ENCODE measurements around the gene FILIP1. TPM values are rescaled to one million over a fixed set of nuclear protein-coding genes. Genes with fewer than 3 reads are reported as not detected.
A peak's percentile ranks its signal among the peaks of the same experiment; 100 is the strongest.

The FILIP1 gene
- polyA plus RNA-seq, 2 of the 4 experiments (the other 2 are of a cell fraction): 2.3 to 15.6 TPM

DNA sequence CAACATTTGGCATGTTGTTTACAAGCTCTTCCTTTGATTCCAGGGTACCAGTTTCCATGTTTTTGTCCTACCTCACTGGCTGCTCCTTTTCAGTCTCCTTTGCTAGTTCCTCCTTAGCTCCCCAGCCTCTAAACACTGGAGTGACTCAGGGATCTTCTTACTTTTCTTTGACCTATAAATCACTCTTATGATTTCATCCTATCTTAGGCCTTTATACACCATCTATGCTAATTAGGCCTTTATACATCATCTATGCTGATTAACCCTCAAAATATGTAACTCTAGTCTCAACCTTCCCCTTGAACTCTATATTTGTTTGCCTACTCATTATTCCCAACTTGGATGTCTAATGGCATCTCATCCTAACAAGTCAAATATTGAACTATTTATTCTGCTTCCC, 218.5 kb downstream of the FILIP1 start (continued):
- TF ChIP-seq RARB (CRISPR knock-in tag; IDR thresholded peaks at IDR 0.05) (no peak), POLR2AphosphoS2 (conservative IDR thresholded peaks at IDR 0.05; ENCODE audit: low read length) (no peak), RCOR1 (IDR thresholded peaks at IDR 0.05; ENCODE audit: low read depth, low read length) (no peak), GATA3 (IDR thresholded peaks at IDR 0.05; ENCODE audit: borderline replicate concordance) (peak; percentile 64; the same call in 1 of the 2 replicates), FOSB (CRISPR knock-in tag; IDR thresholded peaks at IDR 0.05) (no peak), POLR2A (IDR thresholded peaks at IDR 0.05; ENCODE audit: low read length) (no peak), MAFK (IDR thresholded peaks at IDR 0.05; ENCODE audit: partially characterized antibody) (peak; percentile 27), TFCP2L1 (CRISPR knock-in tag; IDR thresholded peaks at IDR 0.05) (no peak), MAZ (IDR thresholded peaks at IDR 0.05; ENCODE audit: borderline replicate concordance, low read depth, low read length) (no peak), JUNB (IDR thresholded peaks at IDR 0.05) (peak; percentile 32; the same call in 1 of the 2 replicates), ZNF302 (CRISPR knock-in tag; IDR thresholded peaks at IDR 0.05) (no peak), FOXS1 (CRISPR knock-in tag; IDR thresholded peaks at IDR 0.05) (no peak), JUN (IDR thresholded peaks at IDR 0.05) (no peak), HEYL (CRISPR knock-in tag; IDR thresholded peaks at IDR 0.05) (no peak), TP53 (CRISPR knock-in tag; IDR thresholded peaks at IDR 0.05) (no peak), RNF2 (IDR thresholded peaks at IDR 0.05; ENCODE audit: borderline replicate concordance, low read depth) (no peak), EHF (CRISPR knock-in tag; IDR thresholded peaks at IDR 0.05) (no peak)

DNA sequence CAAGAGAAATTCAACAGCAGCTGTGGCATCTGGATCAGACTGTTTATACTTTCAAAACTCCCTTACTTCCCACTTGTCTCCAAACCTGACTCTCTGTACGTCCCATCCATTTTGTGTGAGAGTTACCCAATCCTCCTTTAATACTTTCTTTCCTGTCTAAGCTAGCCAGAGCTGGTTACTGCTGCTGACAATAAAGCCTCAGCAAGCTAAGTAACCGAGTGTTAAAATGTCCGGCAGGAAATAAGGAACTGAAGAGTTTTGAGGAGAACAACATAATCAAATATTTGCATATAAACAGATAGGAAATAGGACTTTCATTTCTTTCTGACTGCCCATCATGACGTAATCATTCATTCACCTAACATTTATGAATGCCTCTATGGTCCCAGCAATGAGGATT, 220.6 kb downstream of the FILIP1 start:
- no peak overlapping the region for H3K4me3 ChIP-seq
- DNase-seq (ENCODE audit: low read depth in 1 of 2, low spot score in 1 of 2) (no peak), FAIRE-seq (no peak), ATAC-seq (no peak)
- CTCF ChIA-PET: no interaction called here
- no peak for TF ChIP-seq KDM1A (IDR thresholded peaks at IDR 0.05; ENCODE audit: low read depth)
- H3K27ac ChIP-seq: peak overlapping the region; percentile 63 to 76
- H3K4me1 ChIP-seq: peaks cover 59% of the 10 kb centered on the region
- POLR2A ChIA-PET: interaction anchor here (0.6 to 1.5 kb wide), 2 partner anchors 8 to 11 kb away, joined by 3 read pairs; partner anchors contain the start of gene TMEM30A
- no peaks in the 10 kb centered on the region for H3K9me3 ChIP-seq
- 82% methylated on average over 4 of the region's 4 CpGs for WGBS (ENCODE audit: missing lambda C conversion rate)
- no peak overlapping the region for H3K4me2 ChIP-seq

DNA sequence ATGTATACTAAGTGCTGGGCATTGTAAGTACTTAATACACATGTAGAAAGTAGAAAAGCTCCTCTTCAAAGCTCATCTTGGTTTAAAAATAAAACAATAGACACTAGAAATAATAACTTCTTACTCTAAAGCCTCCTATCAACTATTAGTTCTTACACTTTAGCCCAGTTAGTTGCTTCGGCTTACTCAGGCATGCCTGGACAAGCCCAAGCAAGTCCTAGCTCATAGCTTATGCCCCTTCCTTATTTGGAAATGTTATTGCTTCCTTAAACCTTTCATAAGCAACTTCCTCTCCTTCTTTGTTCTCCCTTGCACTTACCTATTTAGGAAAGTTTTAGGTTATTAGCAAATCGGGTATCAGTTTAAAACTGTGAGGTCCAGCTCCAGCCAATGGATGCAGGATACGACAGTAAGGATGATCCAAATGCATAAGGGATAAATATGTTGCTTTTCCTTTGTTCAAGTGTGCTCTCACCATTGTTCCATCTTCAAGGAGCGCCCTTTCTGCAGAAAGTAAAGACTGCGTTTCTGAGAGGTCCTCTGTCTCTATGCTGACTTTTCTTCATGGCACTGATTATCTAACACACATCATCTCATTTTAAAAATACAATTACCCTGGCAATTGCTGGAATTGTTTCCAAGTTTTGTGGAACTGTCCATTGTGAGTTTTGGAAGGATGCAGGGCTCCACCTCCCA, 221.3 kb downstream of the FILIP1 start:
- Histone ChIP-seq H3K4me2 (no peak overlapping the region), H3K27ac (peak overlapping the region; percentile 63 to 76), H3K9me3 (no peaks in the 10 kb centered on the region), H3K4me3 (no peak overlapping the region), H3K4me1 (peaks cover 59% of the 10 kb centered on the region)
- no peak for TF ChIP-seq POLR2A (IDR thresholded peaks at IDR 0.05; ENCODE audit: low read length)
- FAIRE-seq: no peak
- ChIA-PET POLR2A (interaction anchor here (1.5 kb wide), 1 partner anchor 12 kb away, joined by 3 read pairs; the partner anchor contains the start of gene TMEM30A), CTCF (interaction anchor here (0.8 to 1.5 kb wide), 2 partner anchors 10 to 252 kb away, joined by 3 to 5 read pairs; no protein-coding TSS in a partner anchor)
- ATAC-seq: no peak
- no peak for DNase-seq (ENCODE audit: low read depth in 1 of 2, low spot score in 1 of 2)
- WGBS (ENCODE audit: missing lambda C conversion rate): 84% methylated on average over 5 of the region's 5 CpGs

DNA sequence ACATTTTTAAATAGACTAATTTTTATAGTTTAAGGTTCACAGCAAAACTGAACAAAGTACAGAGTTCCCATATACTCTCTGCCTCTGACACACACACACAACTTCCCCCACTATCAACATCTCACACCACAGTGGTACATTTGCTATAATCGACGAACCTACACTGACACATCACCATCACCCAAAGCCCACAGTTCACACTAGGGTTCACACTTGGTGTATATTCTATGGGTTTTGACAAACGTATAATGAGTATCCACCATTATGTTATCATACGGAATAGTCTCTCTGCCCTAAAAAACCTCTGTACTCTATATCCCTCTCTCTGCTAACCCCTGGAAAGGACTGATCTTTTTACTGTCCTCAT, 224.6 kb downstream of the FILIP1 start:
- DNase-seq (ENCODE audit: low read depth in 1 of 2, low spot score in 1 of 2): no peak
- ATAC-seq: no peak; a peak in 1 of 6 replicates
- Histone ChIP-seq H3K4me1 (peaks cover 34% of the 10 kb centered on the region), H3K4me3 (no peak overlapping the region), H3K4me2 (no peak overlapping the region), H3K9me3 (no peaks in the 10 kb centered on the region), H3K27ac (no peak overlapping the region)
- CTCF ChIA-PET: interaction anchor here (1.7 kb wide), 1 partner anchor 8 kb away, joined by 4 read pairs; no protein-coding TSS in a partner anchor
- WGBS (ENCODE audit: missing lambda C conversion rate): 78% methylated on average over 4 of the region's 4 CpGs
- no peak for FAIRE-seq
- POLR2A ChIA-PET: interaction anchor here (1.3 kb wide), 1 partner anchor 16 kb away, joined by 6 read pairs; the partner anchor contains the start of gene TMEM30A
- TF ChIP-seq TP53 (CRISPR knock-in tag; IDR thresholded peaks at IDR 0.05) (no peak), ZC3H11A (IDR thresholded peaks at IDR 0.05) (no peak), JUNB (IDR thresholded peaks at IDR 0.05) (no peak), TFCP2L1 (CRISPR knock-in tag; IDR thresholded peaks at IDR 0.05) (no peak), MAX (IDR thresholded peaks at IDR 0.05) (no peak), HOXB13 (CRISPR knock-in tag; IDR thresholded peaks at IDR 0.05; ENCODE audit: low read depth) (no peak), CHD4 (IDR thresholded peaks at IDR 0.05; ENCODE audit: borderline replicate concordance) (no peak)
- TF ChIP-seq, protein P1, sequence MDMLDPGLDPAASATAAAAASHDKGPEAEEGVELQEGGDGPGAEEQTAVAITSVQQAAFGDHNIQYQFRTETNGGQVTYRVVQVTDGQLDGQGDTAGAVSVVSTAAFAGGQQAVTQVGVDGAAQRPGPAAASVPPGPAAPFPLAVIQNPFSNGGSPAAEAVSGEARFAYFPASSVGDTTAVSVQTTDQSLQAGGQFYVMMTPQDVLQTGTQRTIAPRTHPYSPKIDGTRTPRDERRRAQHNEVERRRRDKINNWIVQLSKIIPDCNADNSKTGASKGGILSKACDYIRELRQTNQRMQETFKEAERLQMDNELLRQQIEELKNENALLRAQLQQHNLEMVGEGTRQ (IDR thresholded peaks at IDR 0.05): no peak
- TF ChIP-seq, protein P2, sequence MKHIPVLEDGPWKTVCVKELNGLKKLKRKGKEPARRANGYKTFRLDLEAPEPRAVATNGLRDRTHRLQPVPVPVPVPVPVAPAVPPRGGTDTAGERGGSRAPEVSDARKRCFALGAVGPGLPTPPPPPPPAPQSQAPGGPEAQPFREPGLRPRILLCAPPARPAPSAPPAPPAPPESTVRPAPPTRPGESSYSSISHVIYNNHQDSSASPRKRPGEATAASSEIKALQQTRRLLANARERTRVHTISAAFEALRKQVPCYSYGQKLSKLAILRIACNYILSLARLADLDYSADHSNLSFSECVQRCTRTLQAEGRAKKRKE (CRISPR knock-in tag; IDR thresholded peaks at IDR 0.05; ENCODE audit: low read depth): no peak
- TF ChIP-seq, protein P3, sequence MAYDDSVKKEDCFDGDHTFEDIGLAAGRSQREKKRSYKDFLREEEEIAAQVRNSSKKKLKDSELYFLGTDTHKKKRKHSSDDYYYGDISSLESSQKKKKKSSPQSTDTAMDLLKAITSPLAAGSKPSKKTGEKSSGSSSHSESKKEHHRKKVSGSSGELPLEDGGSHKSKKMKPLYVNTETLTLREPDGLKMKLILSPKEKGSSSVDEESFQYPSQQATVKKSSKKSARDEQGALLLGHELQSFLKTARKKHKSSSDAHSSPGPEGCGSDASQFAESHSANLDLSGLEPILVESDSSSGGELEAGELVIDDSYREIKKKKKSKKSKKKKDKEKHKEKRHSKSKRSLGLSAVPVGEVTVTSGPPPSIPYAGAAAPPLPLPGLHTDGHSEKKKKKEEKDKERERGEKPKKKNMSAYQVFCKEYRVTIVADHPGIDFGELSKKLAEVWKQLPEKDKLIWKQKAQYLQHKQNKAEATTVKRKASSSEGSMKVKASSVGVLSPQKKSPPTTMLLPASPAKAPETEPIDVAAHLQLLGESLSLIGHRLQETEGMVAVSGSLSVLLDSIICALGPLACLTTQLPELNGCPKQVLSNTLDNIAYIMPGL (CRISPR knock-in tag; IDR thresholded peaks at IDR 0.05; ENCODE audit: borderline replicate concordance): no peak

Data from A549 (cell line).